Nucleus accumbens (tissue), 56 donors: ENCODE measurements around the gene GSE1.
A peak's percentile ranks its signal among the peaks of the same experiment; 100 is the strongest.

Experiments used
- DNase-seq, 56 donors: peaks; one replicate each; lab custom pipeline; 2025; lab: John Stamatoyannopoulos, UW

The GSE1 gene

GRCh38 chr16:85628265-85628556, 15.1 kb downstream of the GSE1 start:
- DNase-seq = no peak

- no peak for DNase-seq
Measured at GRCh38 chr16:85628645-85629044, 15.5 kb downstream of the GSE1 start.

GRCh38 chr16:85629326-85629725, 16.2 kb downstream of the GSE1 start:
- peak in 1 of 56 donors; percentile 18 for DNase-seq

GRCh38 chr16:85629853-85630252, 16.7 kb downstream of the GSE1 start:
- DNase-seq = no peak

- DNase-seq = no peak
Measured at GRCh38 chr16:85631230-85631629, 18.1 kb downstream of the GSE1 start.

- DNase-seq = peak in 10 of 56 donors; percentile 5 to 54 (median 22)
Measured at GRCh38 chr16:85631802-85632393, 18.8 kb downstream of the GSE1 start.

- DNase-seq = no peak
Measured at GRCh38 chr16:85632709-85633437, 19.8 kb downstream of the GSE1 start.

GRCh38 chr16:85633438-85633743, 20.3 kb downstream of the GSE1 start:
- DNase-seq = no peak

GRCh38 chr16:85633888-85634287, 20.8 kb downstream of the GSE1 start:
- no peak for DNase-seq

- no peak for DNase-seq
Measured at GRCh38 chr16:85634747-85635544, 21.8 kb downstream of the GSE1 start.

- DNase-seq = no peak
Measured at GRCh38 chr16:85635545-85636140, 22.5 kb downstream of the GSE1 start.

- DNase-seq = no peak
Measured at GRCh38 chr16:85636234-85636812, 23.2 kb downstream of the GSE1 start.

- no peak for DNase-seq
Measured at GRCh38 chr16:85637061-85637807, 24.1 kb downstream of the GSE1 start.

GRCh38 chr16:85637808-85638647, 24.9 kb downstream of the GSE1 start:
- DNase-seq = peak in 5 of 56 donors; percentile 19 to 50 (median 32)

GRCh38 chr16:85638695-85639409, 25.7 kb downstream of the GSE1 start:
- DNase-seq = no peak

- DNase-seq = peak in 38 of 56 donors; percentile 11 to 68 (median 24)
Measured at GRCh38 chr16:85639529-85640253, 26.6 kb downstream of the GSE1 start.

- no peak for DNase-seq
Measured at GRCh38 chr16:85640254-85640558, 27.1 kb downstream of the GSE1 start.

GRCh38 chr16:85640585-85640984, 27.5 kb downstream of the GSE1 start:
- DNase-seq = no peak
